Erythroblast (primary cell): ENCODE results near the gene ZFYVE28.

Source experiments
- GATA1 ChIP-seq: IDR thresholded peaks from 2 replicates; pipeline ENCODE4 v1.6.1; 2011; ENCODE audit warnings: low read depth, mild to moderate bottlenecking, control low read depth, low read length, moderate library complexity
- POLR2A ChIP-seq: IDR thresholded peaks from 2 replicates; pipeline ENCODE4 v1.6.1; 2011; ENCODE audit warnings: mild to moderate bottlenecking, low read length

DNA sequence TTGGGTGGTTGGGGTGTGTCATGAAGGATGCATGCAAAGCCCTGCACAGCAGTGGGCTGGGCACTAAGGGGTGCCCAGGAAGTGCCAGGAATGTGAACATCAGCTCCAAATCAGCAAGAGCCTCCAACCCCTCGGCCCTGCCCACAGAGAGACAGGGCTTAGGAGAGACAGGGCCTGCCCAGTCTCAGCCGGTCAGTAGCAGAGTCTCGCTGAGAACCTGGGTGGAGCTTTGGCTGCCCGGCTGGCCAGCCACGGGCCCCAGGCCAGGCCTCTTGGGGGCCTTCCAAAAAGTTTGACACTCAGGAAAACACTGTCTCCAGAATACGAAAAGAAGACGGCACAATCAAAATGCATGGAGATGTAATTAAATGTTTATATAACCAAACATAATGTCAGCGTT lies 152.3 kb downstream of the ZFYVE28 start:
- TF ChIP-seq POLR2A (no peak), GATA1 (no peak)
